K562 (cell line): ENCODE results near the gene IQCC.

Experiments used
- ELF2 ChIP-seq: fragments of 250-450 bp; sonication (Bioruptor Pico); IDR thresholded peaks from 2 replicates; pipeline ENCODE4 v1.5.0; 2021; ENCODE audit warnings: mild to moderate bottlenecking
- ESRRB ChIP-seq: fragments of 250-450 bp; sonication (Bioruptor Pico); IDR thresholded peaks from 2 replicates; pipeline ENCODE4 v1.5.0; 2020; ENCODE audit warnings: mild to moderate bottlenecking, moderate library complexity, borderline replicate concordance
- JUND ChIP-seq, 2 experiments: IDR thresholded peaks; 2 replicates in 1 of 2; 3 replicates in 1 of 2; pipeline ENCODE4 v1.6.1; 2011; ENCODE audit warnings: borderline replicate concordance in 2 of 2, low read depth in 2 of 2, low read length in 2 of 2, improper control_type of control experiment in 1 of 2, missing biosample characterization in 1 of 2, missing genetic modification characterization in 1 of 2, missing genetic modification reagents in 1 of 2
- POLR2A ChIP-seq: fragments of 450-650 bp; conservative IDR thresholded peaks from 2 replicates; pipeline ENCODE4 v1.6.1; 2016
- REST ChIP-seq, 2 experiments: fragments of 450-650 bp; formaldehyde crosslinking in 1 of 2; IDR thresholded peaks; 2 replicates each; pipeline versions ENCODE4 v1.4.0 to v1.6.1; 2014 to 2020; ENCODE audit warnings: mild to moderate bottlenecking in 2 of 2, borderline replicate concordance in 1 of 2, low read depth in 1 of 2
- ZFX ChIP-seq: sonication (generic); formaldehyde crosslinking; IDR thresholded peaks from 2 replicates; pipeline ENCODE4 v1.8.0; 2022; ENCODE audit warnings: mild to moderate bottlenecking, missing genetic modification reagents, moderate library complexity
- ZNF133 ChIP-seq: fragments of 250-450 bp; sonication (Bioruptor Pico); IDR thresholded peaks from 2 replicates; pipeline ENCODE4 v1.4.0; 2020; ENCODE audit warnings: mild to moderate bottlenecking

GRCh38 chr1:32194984-32195383 is 10.5 kb upstream of the IQCC start:
- TF ChIP-seq ZNF133 (CRISPR knock-in tag) = no peak
- TF ChIP-seq POLR2A = peak; percentile 17; the same call in 1 of the 2 replicates
- TF ChIP-seq ESRRB (CRISPR knock-in tag) = no peak
- TF ChIP-seq ELF2 (CRISPR knock-in tag) = no peak
- TF ChIP-seq REST (IDR thresholded peaks at IDR 0.05; ENCODE audit: borderline replicate concordance) = no peak
- TF ChIP-seq REST (CRISPR knock-in tag; IDR thresholded peaks at IDR 0.05; ENCODE audit: low read depth) = no peak
- no peak for TF ChIP-seq JUND (IDR thresholded peaks at IDR 0.05; ENCODE audit: borderline replicate concordance, low read depth, low read length)
- no peak for TF ChIP-seq JUND (tag; IDR thresholded peaks at IDR 0.05; ENCODE audit: borderline replicate concordance, low read depth, low read length)
- no peak for TF ChIP-seq ZFX (CRISPR knock-in tag)
